HepG2 (cell line): ENCODE data around the gene ANKRD35. TPM values are rescaled to one million over a fixed set of nuclear protein-coding genes. Genes with fewer than 3 reads are reported as not detected.

Experiments used
- GMEB1 ChIP-seq: sonication (generic); formaldehyde crosslinking; IDR thresholded peaks from 2 replicates; pipeline ENCODE4 v1.5.1; 2020; ENCODE audit warnings: missing genetic modification reagents, mild to moderate bottlenecking, borderline replicate concordance
- MXD1 ChIP-seq: sonication (generic); formaldehyde crosslinking; IDR thresholded peaks from 2 replicates; pipeline ENCODE4 v1.4.0; 2020; ENCODE audit warnings: mild to moderate bottlenecking, missing genetic modification reagents
- TCF12 ChIP-seq, 2 experiments: fragments of 450-650 bp in 1 of 2; sonication (generic) in 1 of 2; formaldehyde crosslinking in 1 of 2; IDR thresholded peaks; 2 replicates each; pipeline versions ENCODE4 v1.6.1 to v1.8.0; 2017 to 2022; ENCODE audit warnings: antibody characterized with exemption in 1 of 2, mild to moderate bottlenecking in 1 of 2, missing genetic modification reagents in 1 of 2, moderate library complexity in 1 of 2
- ZNF30 ChIP-seq: sonication (generic); formaldehyde crosslinking; IDR thresholded peaks from 2 replicates; pipeline ENCODE4 v1.5.0; 2020; ENCODE audit warnings: mild to moderate bottlenecking, missing genetic modification reagents
- ZNF331 ChIP-seq: sonication (generic); formaldehyde crosslinking; IDR thresholded peaks from 2 replicates; pipeline ENCODE4 v1.4.0; 2020; ENCODE audit warnings: missing genetic modification reagents
- ZNF33B ChIP-seq: sonication (generic); formaldehyde crosslinking; IDR thresholded peaks from 2 replicates; pipeline ENCODE4 v1.5.1; 2020; ENCODE audit warnings: mild to moderate bottlenecking, missing genetic modification reagents
- ZNF460 ChIP-seq: sonication (generic); formaldehyde crosslinking; IDR thresholded peaks from 2 replicates; pipeline ENCODE4 v1.5.1; 2020; ENCODE audit warnings: missing genetic modification reagents, mild to moderate bottlenecking, borderline replicate concordance
- ZNF644 ChIP-seq: IDR thresholded peaks from 2 replicates; pipeline ENCODE4 v1.6.1; 2016; ENCODE audit warnings: low read depth
- polyA plus RNA-seq, 8 experiments: library from polyadenylated mRNA; depleted of rRNA in 3 of 8; stranded (reverse) in 7 of 8; unstranded in 1 of 8; fragments of >200 nt; fragmentation: Illumina TruSeq in 4 of 8; extraction: Trizol in 4 of 8; gene quantifications; 2 replicates each; pipeline versions ENCODE4 v1.2.1 to v1.2.3, GENCODE V29; 2011 to 2016; ENCODE audit warnings: low read depth in 4 of 8, missing spikeins in 1 of 8, mixed read lengths in 1 of 8; ENCODE audit not compliant: insufficient read depth in 1 of 8
- total RNA-seq, 5 experiments: library from RNA; depleted of rRNA; stranded (reverse); fragments of >200 nt; fragmentation: Illumina TruSeq; extraction: Trizol; gene quantifications; 2 replicates each; pipeline ENCODE4 v1.2.3, GENCODE V29; 2016; ENCODE audit warnings: low read depth in 1 of 5
- TF ChIP-seq, protein P1 (sequence below): sonication (generic); formaldehyde crosslinking; IDR thresholded peaks from 2 replicates; pipeline ENCODE4 v1.5.0; 2020; ENCODE audit warnings: missing genetic modification reagents

The ANKRD35 gene
- total and polyA plus RNA-seq, 2 of the 13 experiments (the other 11 are each of a cell fraction or from before 2014, with no cell fraction given): 0.02 TPM; not detected in 1

- TF ChIP-seq, protein P1, sequence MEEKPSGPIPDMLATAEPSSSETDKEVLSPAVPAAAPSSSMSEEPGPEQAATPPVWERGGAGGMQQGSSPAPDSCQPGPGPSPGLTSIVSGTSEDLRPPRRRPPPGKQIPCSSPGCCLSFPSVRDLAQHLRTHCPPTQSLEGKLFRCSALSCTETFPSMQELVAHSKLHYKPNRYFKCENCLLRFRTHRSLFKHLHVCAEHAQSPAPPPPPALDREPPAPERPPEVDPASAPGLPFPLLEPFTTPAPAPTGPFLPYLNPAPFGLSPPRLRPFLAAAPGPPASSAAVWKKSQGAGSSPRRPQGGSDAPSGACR (CRISPR knock-in tag): 0 out of 2 replicates have a peak, but pooled peaks have one; percentile 2
- TF ChIP-seq MXD1 (CRISPR knock-in tag): no peak
- TF ChIP-seq ZNF644: no peak
- TF ChIP-seq ZNF331 (CRISPR knock-in tag): no peak
- TF ChIP-seq ZNF460 (CRISPR knock-in tag): peak; percentile 71; the same call in 1 of the 2 replicates
- TF ChIP-seq GMEB1 (CRISPR knock-in tag): no peak
- no peak for TF ChIP-seq TCF12 (IDR thresholded peaks at IDR 0.05)
- TF ChIP-seq TCF12 (CRISPR knock-in tag; IDR thresholded peaks at IDR 0.05): no peak
- TF ChIP-seq ZNF30 (CRISPR knock-in tag): no peak
- TF ChIP-seq ZNF33B (CRISPR knock-in tag): no peak
These were observed 42.4 kb upstream of the ANKRD35 start (continued) for GRCh38 chr1:145927916-145928643.
